ENCODE data around the gene C4orf17. TPM values are rescaled to one million over a fixed set of nuclear protein-coding genes. Genes with fewer than 3 reads are reported as not detected.

The C4orf17 gene
- total RNA-seq, 1 donor from 2014 or later = not detected

- DNase-seq (ENCODE audit: low read depth) = no peak
Observed at GRCh38 chr4:99537674-99538073, 26.9 kb downstream of the C4orf17 start.

- DNase-seq (ENCODE audit: low read depth) = peak; percentile 86
Observed at GRCh38 chr4:99540277-99540939, 29.6 kb downstream of the C4orf17 start.

GRCh38 chr4:99552872-99553271, 42.1 kb downstream of the C4orf17 start:
- DNase-seq (ENCODE audit: low read depth) = no peak

GRCh38 chr4:99563310-99564186, 52.7 kb downstream of the C4orf17 start, which contains the start of gene TRMT10A:
Gene TRMT10A, minus strand, starts transcription at chr4:99564039. Its CDS starts 4,701 bp downstream, at chr4:99559338.
- peak; percentile 94 for DNase-seq (ENCODE audit: low read depth)

- DNase-seq (ENCODE audit: low read depth) = no peak
Observed at GRCh38 chr4:99564921-99565320, 54.1 kb downstream of the C4orf17 start.

- no peak for DNase-seq (ENCODE audit: low read depth)
Observed at GRCh38 chr4:99571883-99572282, 61.1 kb downstream of the C4orf17 start.

- DNase-seq (ENCODE audit: low read depth) = peak; percentile 74
Observed at GRCh38 chr4:99572527-99573240, 61.9 kb downstream of the C4orf17 start.

- no peak for DNase-seq (ENCODE audit: low read depth)
Observed at GRCh38 chr4:99573735-99574368, 63.0 kb downstream of the C4orf17 start.

GRCh38 chr4:99574530-99575324, 63.9 kb downstream of the C4orf17 start, which contains the start of gene MTTP:
Gene MTTP, plus strand, starts transcription at chr4:99574824. Its CDS starts 86 bp downstream, at chr4:99574910.
- DNase-seq (ENCODE audit: low read depth) = peak; percentile 13

GRCh38 chr4:99578714-99579113, 67.9 kb downstream of the C4orf17 start:
- no peak for DNase-seq (ENCODE audit: low read depth)

GRCh38 chr4:99585516-99585915, 74.7 kb downstream of the C4orf17 start:
- DNase-seq (ENCODE audit: low read depth) = no peak

- DNase-seq (ENCODE audit: low read depth) = no peak
Observed at GRCh38 chr4:99586322-99586721, 75.5 kb downstream of the C4orf17 start.

- DNase-seq (ENCODE audit: low read depth) = no peak
Observed at GRCh38 chr4:99586797-99587196, 76.0 kb downstream of the C4orf17 start.

GRCh38 chr4:99587309-99587708, 76.5 kb downstream of the C4orf17 start:
- no peak for DNase-seq (ENCODE audit: low read depth)

GRCh38 chr4:99587803-99588202, 77.0 kb downstream of the C4orf17 start:
- no peak for DNase-seq (ENCODE audit: low read depth)

- no peak for DNase-seq (ENCODE audit: low read depth)
Observed at GRCh38 chr4:99591757-99592156, 80.9 kb downstream of the C4orf17 start.

Other genes starting within 250 kb of the C4orf17 start
- gene ADH1A, start 220.0 kb upstream of the C4orf17 start, total RNA-seq = not detected in 2 replicates
- not detected in 2 replicates for gene ADH1B, start 189.6 kb upstream of the C4orf17 start, total RNA-seq
- 0.35 TPM in 1 of 2 replicates, not detected in the other for gene ADH1C, start 158.3 kb upstream of the C4orf17 start, total RNA-seq
- gene ADH7, start 75.7 kb upstream of the C4orf17 start, total RNA-seq = not detected in 2 replicates
- gene TRMT10A, start 53.0 kb downstream of the C4orf17 start, total RNA-seq = 12.5 and 16.1 TPM in 2 replicates
- 0.17 TPM in 1 of 2 replicates, not detected in the other for gene MTTP, start 63.8 kb downstream of the C4orf17 start, total RNA-seq
- 0.05 TPM in 1 of 2 replicates, not detected in the other for gene C4orf54, start 146.8 kb downstream of the C4orf17 start, total RNA-seq

Measured in renal cortical epithelial cell (primary cell).